Muscle of leg (tissue), 16 donors: ENCODE data around the gene CACTIN. TPM values are rescaled to one million over a fixed set of nuclear protein-coding genes. Genes with fewer than 3 reads are reported as not detected.

Source experiments
- DNase-seq: peaks from one replicate; pipeline ENCODE4 v3.0.0; 2013
- H3K27ac ChIP-seq: one replicate; pipeline ENCODE4 v1.5.1; 2013; ENCODE audit warnings: mild to moderate bottlenecking, low read length, control low read depth
- H3K27me3 ChIP-seq: one replicate; pipeline ENCODE4 v1.6.1; 2013; ENCODE audit warnings: low read length; ENCODE audit not compliant: control insufficient read depth, insufficient read depth
- H3K36me3 ChIP-seq: one replicate; pipeline ENCODE4 v1.6.1; 2013; ENCODE audit warnings: low read length; ENCODE audit not compliant: control insufficient read depth, insufficient read depth
- H3K4me1 ChIP-seq: one replicate; pipeline ENCODE4 v1.6.1; 2013; ENCODE audit warnings: low read length; ENCODE audit not compliant: control insufficient read depth, insufficient read depth
- H3K4me3 ChIP-seq: one replicate; pipeline ENCODE4 v1.5.1; 2013; ENCODE audit warnings: low read length, control low read depth
- H3K9me3 ChIP-seq: replicated peaks from 2 replicates; pipeline ENCODE4 v1.6.1; 2013; ENCODE audit warnings: low read depth, low read length; ENCODE audit not compliant: control insufficient read depth
- WGBS: methylation state at CpG from one replicate; pipeline ENCODE4 v1.1.5; 2013; ENCODE audit warnings: missing lambda C conversion rate; ENCODE audit not compliant: insufficient coverage; 5-methylcytosine and 5-hydroxymethylcytosine counted together
- long read RNA-seq, 11 donors: transcript quantifications; one replicate each; lab custom pipeline, GENCODE V29; 2026
- polyA plus RNA-seq, 8 donors: library from polyadenylated mRNA; unstranded; fragments of 120-200 nt; gene quantifications; one replicate each; pipeline versions ENCODE4 v1.2.1 to v1.2.3, GENCODE V29; 2013; ENCODE audit warnings: inconsistent platforms in 1 of 8, low replicate concordance in 1 of 8; ENCODE audit not compliant: insufficient read length in 8 of 8, insufficient read depth in 1 of 8
- total RNA-seq: library from RNA; stranded (reverse); fragments of 120-200 nt; gene quantifications from one replicate; pipeline ENCODE4 v1.2.4, GENCODE V29; 2013

CACTIN gene
- 20.1 TPM for total RNA-seq
- polyA plus RNA-seq, result 10 to 100 TPM; 20.2 to 24.1 (median 22.7) TPM
- long read RNA-seq, donor 1, partial matches to known transcripts, result 0 of 1 reads
- long read RNA-seq, donor 1, other reads (novel, unspliced or antisense), result 0 of 1 reads
- long read RNA-seq, donor 2, partial matches to known transcripts, result 0 of 1 reads
- long read RNA-seq, donor 2, other reads (novel, unspliced or antisense), result 0 of 1 reads
- long read RNA-seq, donor 3, transcript CACTIN-203 (10 exons, 3,612 nt), result major isoform, 5 of 7 reads
- long read RNA-seq, donor 3, partial matches to known transcripts, result 0 of 7 reads
- long read RNA-seq, donor 3, other reads (novel, unspliced or antisense), result 0 of 7 reads
- long read RNA-seq, donor 4, partial matches to known transcripts, result 0 of 5 reads
- long read RNA-seq, donor 4, other reads (novel, unspliced or antisense), result 0 of 5 reads
- long read RNA-seq, donor 5, partial matches to known transcripts, result 0 of 3 reads
- long read RNA-seq, donor 5, other reads (novel, unspliced or antisense), result 0 of 3 reads
- long read RNA-seq, donor 6, partial matches to known transcripts, result 0 of 5 reads
- long read RNA-seq, donor 6, other reads (novel, unspliced or antisense), result 0 of 5 reads
- long read RNA-seq, donor 7, partial matches to known transcripts, result 0 of 6 reads
- long read RNA-seq, donor 7, other reads (novel, unspliced or antisense), result 0 of 6 reads
- long read RNA-seq, donor 8, partial matches to known transcripts, result 0 of 1 reads
- long read RNA-seq, donor 8, other reads (novel, unspliced or antisense), result 0 of 1 reads
- long read RNA-seq, donor 9, partial matches to known transcripts, result 0 of 2 reads
- long read RNA-seq, donor 9, other reads (novel, unspliced or antisense), result 0 of 2 reads
- long read RNA-seq, donor 10, partial matches to known transcripts, result 0 of 3 reads
- long read RNA-seq, donor 10, other reads (novel, unspliced or antisense), result 0 of 3 reads
- long read RNA-seq, donor 11, partial matches to known transcripts, result 0 of 2 reads
- long read RNA-seq, donor 11, other reads (novel, unspliced or antisense), result 0 of 2 reads

GRCh38 chr19:3626473-3627350 is at the start of gene CACTIN:
Gene CACTIN (minus strand): TSS chr19:3626790. CDS start chr19:3626762, 28 bp downstream.
- DNase-seq, result peak; percentile 99
- peak within 1 kb of the TSS; percentile 92 for H3K4me3 ChIP-seq
- peaks cover 22% of the 10 kb centered on the region for H3K36me3 ChIP-seq
- H3K9me3 ChIP-seq, result no peaks in the 10 kb centered on the region
- H3K4me1 ChIP-seq, result peaks cover 18% of the 10 kb centered on the region
- WGBS, result under 1% methylated on average over 75 of the region's 80 CpGs
- H3K27me3 ChIP-seq, result no peaks in the 10 kb centered on the region
- peak within 1 kb of the TSS; percentile 98 for H3K27ac ChIP-seq

GRCh38 chr19:3674784-3675543 is 48.4 kb upstream of the CACTIN start:
- WGBS, result 87% methylated on average over 11 of the region's 13 CpGs
- no peaks in the 10 kb centered on the region for H3K27me3 ChIP-seq
- H3K4me3 ChIP-seq, result no peak overlapping the region
- peaks cover 5% of the 10 kb centered on the region for H3K36me3 ChIP-seq
- DNase-seq, result no peak
- H3K4me1 ChIP-seq, result peaks cover 27% of the 10 kb centered on the region
- H3K27ac ChIP-seq, result no peak overlapping the region
- peaks cover 5% of the 10 kb centered on the region for H3K9me3 ChIP-seq

DNA sequence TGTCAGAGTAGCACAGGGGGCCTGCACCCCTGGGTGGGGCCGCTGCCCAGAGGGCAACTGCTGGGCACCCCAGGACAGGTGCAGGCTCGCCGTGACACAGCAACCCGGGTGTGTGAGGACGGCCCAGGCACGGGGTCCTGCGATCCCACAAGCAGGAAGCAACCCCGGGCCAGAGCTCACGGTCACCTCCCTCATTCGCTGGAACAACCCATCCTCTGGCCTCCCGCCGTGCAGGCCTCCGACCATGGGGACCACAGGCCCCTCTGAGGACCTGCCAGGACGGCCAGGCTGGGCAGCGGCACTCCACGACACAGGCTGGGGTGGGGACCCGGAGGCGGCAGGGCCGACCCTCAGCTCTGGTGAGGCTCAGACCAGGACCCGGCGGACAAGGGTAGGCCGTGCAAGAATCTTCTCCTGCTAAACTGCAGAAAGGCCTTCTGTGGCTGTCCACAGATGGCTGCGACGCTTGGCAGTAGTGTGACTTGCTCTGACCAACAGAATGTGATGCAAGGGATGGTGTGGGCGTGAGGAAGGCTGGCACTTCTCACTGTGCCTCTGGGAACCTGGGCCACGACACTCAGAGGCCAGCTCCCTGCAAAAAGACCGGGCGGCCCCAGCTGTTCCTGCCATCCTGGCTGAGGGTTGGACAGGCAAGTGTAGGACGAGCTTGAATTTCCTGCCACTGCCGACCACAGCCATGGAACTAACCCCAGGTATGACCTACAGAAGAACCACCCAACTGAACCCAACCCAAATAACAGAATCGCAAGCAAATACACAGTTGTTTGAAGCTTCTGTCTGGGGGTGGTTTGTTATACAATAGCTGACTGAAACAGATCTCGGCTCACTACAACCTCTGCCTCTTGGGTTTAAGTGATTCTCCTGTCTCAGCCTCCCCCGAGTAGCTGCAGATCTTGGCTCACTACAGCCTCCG is 47.2 kb upstream of the CACTIN start:
- H3K27ac ChIP-seq, result no peak overlapping the region
- H3K4me1 ChIP-seq, result peaks cover 38% of the 10 kb centered on the region

GRCh38 chr19:3672993-3673392 is 46.4 kb upstream of the CACTIN start:
- DNase-seq, result no peak
- Histone ChIP-seq H3K4me3 (no peak overlapping the region), H3K27me3 (no peaks in the 10 kb centered on the region), H3K9me3 (peaks cover 5% of the 10 kb centered on the region), H3K4me1 (peaks cover 46% of the 10 kb centered on the region), H3K36me3 (peaks cover 5% of the 10 kb centered on the region), H3K27ac (no peak overlapping the region)
- 75% methylated on average over 13 of the region's 13 CpGs for WGBS

More for the DNA sequence above, 47.2 kb upstream of the CACTIN start:
- no peak for DNase-seq
- H3K36me3 ChIP-seq, result peaks cover 5% of the 10 kb centered on the region
- H3K4me3 ChIP-seq, result no peak overlapping the region
- WGBS, result 92% methylated on average over 31 of the region's 34 CpGs
- H3K27me3 ChIP-seq, result no peaks in the 10 kb centered on the region
- peaks cover 5% of the 10 kb centered on the region for H3K9me3 ChIP-seq

- Histone ChIP-seq H3K27me3 (no peaks in the 10 kb centered on the region), H3K4me1 (peaks cover 51% of the 10 kb centered on the region), H3K4me3 (no peak overlapping the region), H3K27ac (peak overlapping the region; percentile 54), H3K9me3 (peaks cover 5% of the 10 kb centered on the region), H3K36me3 (peaks cover 5% of the 10 kb centered on the region)
- DNase-seq, result no peak
- WGBS, result 73% methylated on average over 6 of the region's 8 CpGs
Measured at GRCh38 chr19:3672575-3672948, 46.0 kb upstream of the CACTIN start.

- Histone ChIP-seq H3K36me3 (peaks cover 5% of the 10 kb centered on the region), H3K9me3 (peaks cover 5% of the 10 kb centered on the region), H3K27me3 (no peaks in the 10 kb centered on the region), H3K4me3 (no peak overlapping the region), H3K4me1 (peaks cover 51% of the 10 kb centered on the region), H3K27ac (peak overlapping the region; percentile 54)
- 18% methylated on average over 35 of the region's 40 CpGs for WGBS
- peak; percentile 59 for DNase-seq
Measured at GRCh38 chr19:3671680-3672574, 45.3 kb upstream of the CACTIN start.

GRCh38 chr19:3670796-3671679 is 44.4 kb upstream of the CACTIN start:
- peaks cover 53% of the 10 kb centered on the region for H3K4me1 ChIP-seq
- H3K27me3 ChIP-seq, result no peaks in the 10 kb centered on the region
- peak; percentile 87 for DNase-seq
- whole genome bisulfite sequencing, result 16% methylated on average over 36 of the region's 45 CpGs
- H3K9me3 ChIP-seq, result peaks cover 5% of the 10 kb centered on the region
- peaks cover 8% of the 10 kb centered on the region for H3K36me3 ChIP-seq
- peak overlapping the region; percentile 54 for H3K27ac ChIP-seq
- H3K4me3 ChIP-seq, result no peak overlapping the region
